ENCODE data around the gene SOX1.

DNA sequence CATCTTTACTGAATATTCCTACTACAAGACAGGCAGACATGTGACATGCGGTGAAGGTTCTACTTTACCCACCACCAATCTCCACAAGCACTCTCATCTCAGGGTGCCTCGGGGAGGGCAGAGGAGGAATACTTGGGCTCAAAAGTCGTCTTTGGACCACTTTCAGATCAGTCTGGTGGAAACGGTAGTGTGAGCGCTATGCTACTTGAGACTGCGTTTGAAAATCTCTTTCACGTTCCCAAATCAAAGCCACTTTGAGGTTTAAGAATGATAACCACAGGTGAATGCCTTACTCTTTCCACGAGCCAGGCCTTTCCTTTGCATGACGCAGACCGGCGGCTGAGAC is 1.5 kb upstream of the SOX1 start:
- TF ChIP-seq EZH2 (IDR thresholded peaks at IDR 0.05; ENCODE audit: borderline replicate concordance), result no peak
- TF ChIP-seq, protein P1, sequence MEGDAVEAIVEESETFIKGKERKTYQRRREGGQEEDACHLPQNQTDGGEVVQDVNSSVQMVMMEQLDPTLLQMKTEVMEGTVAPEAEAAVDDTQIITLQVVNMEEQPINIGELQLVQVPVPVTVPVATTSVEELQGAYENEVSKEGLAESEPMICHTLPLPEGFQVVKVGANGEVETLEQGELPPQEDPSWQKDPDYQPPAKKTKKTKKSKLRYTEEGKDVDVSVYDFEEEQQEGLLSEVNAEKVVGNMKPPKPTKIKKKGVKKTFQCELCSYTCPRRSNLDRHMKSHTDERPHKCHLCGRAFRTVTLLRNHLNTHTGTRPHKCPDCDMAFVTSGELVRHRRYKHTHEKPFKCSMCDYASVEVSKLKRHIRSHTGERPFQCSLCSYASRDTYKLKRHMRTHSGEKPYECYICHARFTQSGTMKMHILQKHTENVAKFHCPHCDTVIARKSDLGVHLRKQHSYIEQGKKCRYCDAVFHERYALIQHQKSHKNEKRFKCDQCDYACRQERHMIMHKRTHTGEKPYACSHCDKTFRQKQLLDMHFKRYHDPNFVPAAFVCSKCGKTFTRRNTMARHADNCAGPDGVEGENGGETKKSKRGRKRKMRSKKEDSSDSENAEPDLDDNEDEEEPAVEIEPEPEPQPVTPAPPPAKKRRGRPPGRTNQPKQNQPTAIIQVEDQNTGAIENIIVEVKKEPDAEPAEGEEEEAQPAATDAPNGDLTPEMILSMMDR (IDR thresholded peaks at IDR 0.05; ENCODE audit: poor library complexity), result no peak
- TF ChIP-seq EZH2phosphoT487 (IDR thresholded peaks at IDR 0.05; ENCODE audit: low read depth, severe bottlenecking, unreplicated experiment), result no peak

All from hepatocyte (in vitro differentiated cells).